HepG2 (cell line): ENCODE measurements around the gene ZKSCAN1. TPM values are rescaled to one million over a fixed set of nuclear protein-coding genes. Genes with fewer than 3 reads are reported as not detected.

Source experiments
- AKAP8 ChIP-seq: sonication (generic); formaldehyde crosslinking; IDR thresholded peaks from 2 replicates; pipeline ENCODE4 v1.5.1; 2020; ENCODE audit warnings: mild to moderate bottlenecking, missing genetic modification reagents
- CEBPB ChIP-seq: IDR thresholded peaks from 2 replicates; pipeline ENCODE4 v1.6.1; 2011; ENCODE audit warnings: low read depth, low read length, improper control_type of control experiment, borderline replicate concordance
- IRX3 ChIP-seq: sonication (generic); formaldehyde crosslinking; IDR thresholded peaks from 2 replicates; pipeline ENCODE4 v1.8.1; 2023; ENCODE audit warnings: mild to moderate bottlenecking, low read depth, missing genetic modification reagents, borderline replicate concordance
- PITX1 ChIP-seq: sonication (generic); formaldehyde crosslinking; IDR thresholded peaks from 2 replicates; pipeline ENCODE4 v1.5.1; 2020; ENCODE audit warnings: mild to moderate bottlenecking, missing genetic modification reagents
- TOE1 ChIP-seq: sonication (generic); formaldehyde crosslinking; IDR thresholded peaks from 2 replicates; pipeline ENCODE4 v1.4.0; 2020; ENCODE audit warnings: mild to moderate bottlenecking, missing genetic modification reagents
- ZNF12 ChIP-seq: sonication (generic); formaldehyde crosslinking; IDR thresholded peaks from 2 replicates; pipeline ENCODE4 v1.5.0; 2020; ENCODE audit warnings: missing genetic modification reagents
- ZNF337 ChIP-seq: sonication (generic); formaldehyde crosslinking; IDR thresholded peaks from 2 replicates; pipeline ENCODE4 v1.5.1; 2020; ENCODE audit warnings: missing genetic modification reagents, low read depth, mild to moderate bottlenecking, borderline replicate concordance
- ZNF501 ChIP-seq: sonication (generic); formaldehyde crosslinking; IDR thresholded peaks from 2 replicates; pipeline ENCODE4 v1.5.1; 2020; ENCODE audit warnings: mild to moderate bottlenecking, moderate library complexity, missing genetic modification reagents
- ZNF614 ChIP-seq: IDR thresholded peaks from 2 replicates; pipeline ENCODE4 v1.6.1; 2018; ENCODE audit warnings: missing biosample characterization, missing genetic modification reagents, inconsistent platforms, borderline replicate concordance
- ZNF720 ChIP-seq: sonication (generic); formaldehyde crosslinking; IDR thresholded peaks from 2 replicates; pipeline ENCODE4 v1.4.0; 2020; ENCODE audit warnings: missing genetic modification reagents
- ZNF761 ChIP-seq: sonication (generic); formaldehyde crosslinking; conservative IDR thresholded peaks from 2 replicates; pipeline ENCODE4 v1.4.0; 2020; ENCODE audit warnings: mild to moderate bottlenecking, missing genetic modification reagents
- polyA plus RNA-seq, 8 experiments: library from polyadenylated mRNA; depleted of rRNA in 3 of 8; stranded (reverse) in 7 of 8; unstranded in 1 of 8; fragments of >200 nt; fragmentation: Illumina TruSeq in 4 of 8; extraction: Trizol in 4 of 8; gene quantifications; 2 replicates each; pipeline versions ENCODE4 v1.2.1 to v1.2.3, GENCODE V29; 2011 to 2016; ENCODE audit warnings: low read depth in 4 of 8, missing spikeins in 1 of 8, mixed read lengths in 1 of 8; ENCODE audit not compliant: insufficient read depth in 1 of 8
- total RNA-seq, 5 experiments: library from RNA; depleted of rRNA; stranded (reverse); fragments of >200 nt; fragmentation: Illumina TruSeq; extraction: Trizol; gene quantifications; 2 replicates each; pipeline ENCODE4 v1.2.3, GENCODE V29; 2016; ENCODE audit warnings: low read depth in 1 of 5
- TF ChIP-seq, protein P1 (sequence below): sonication (generic); formaldehyde crosslinking; conservative IDR thresholded peaks from 2 replicates; pipeline ENCODE4 v1.4.0; 2020; ENCODE audit warnings: missing genetic modification reagents
- TF ChIP-seq, protein P2 (sequence below): sonication (generic); formaldehyde crosslinking; IDR thresholded peaks from 2 replicates; pipeline ENCODE4 v1.5.0; 2020; ENCODE audit warnings: missing genetic modification reagents
- TF ChIP-seq, protein P3 (sequence below), 2 experiments: sonication (generic) in 1 of 2; formaldehyde crosslinking in 1 of 2; IDR thresholded peaks; 2 replicates each; pipeline versions ENCODE4 v1.4.0 to v1.6.1; 2016 to 2020; ENCODE audit warnings: borderline replicate concordance in 1 of 2, low read depth in 1 of 2, mild to moderate bottlenecking in 1 of 2, missing genetic modification reagents in 1 of 2
- TF ChIP-seq, protein P4 (sequence below): sonication (generic); formaldehyde crosslinking; IDR thresholded peaks from 2 replicates; pipeline ENCODE4 v1.5.1; 2020; ENCODE audit warnings: mild to moderate bottlenecking, missing genetic modification reagents, moderate library complexity
- TF ChIP-seq, protein P5 (sequence below): sonication (generic); formaldehyde crosslinking; IDR thresholded peaks from 2 replicates; pipeline ENCODE4 v1.4.0; 2020; ENCODE audit warnings: mild to moderate bottlenecking, missing genetic modification reagents
- TF ChIP-seq, protein P6 (sequence below): sonication (generic); formaldehyde crosslinking; IDR thresholded peaks from 2 replicates; pipeline ENCODE4 v1.4.0; 2020; ENCODE audit warnings: mild to moderate bottlenecking, missing genetic modification reagents

The ZKSCAN1 gene
- total and polyA plus RNA-seq, 2 of the 13 experiments (the other 11 are each of a cell fraction or from before 2014, with no cell fraction given): 46.4 to 60.6 TPM

DNA sequence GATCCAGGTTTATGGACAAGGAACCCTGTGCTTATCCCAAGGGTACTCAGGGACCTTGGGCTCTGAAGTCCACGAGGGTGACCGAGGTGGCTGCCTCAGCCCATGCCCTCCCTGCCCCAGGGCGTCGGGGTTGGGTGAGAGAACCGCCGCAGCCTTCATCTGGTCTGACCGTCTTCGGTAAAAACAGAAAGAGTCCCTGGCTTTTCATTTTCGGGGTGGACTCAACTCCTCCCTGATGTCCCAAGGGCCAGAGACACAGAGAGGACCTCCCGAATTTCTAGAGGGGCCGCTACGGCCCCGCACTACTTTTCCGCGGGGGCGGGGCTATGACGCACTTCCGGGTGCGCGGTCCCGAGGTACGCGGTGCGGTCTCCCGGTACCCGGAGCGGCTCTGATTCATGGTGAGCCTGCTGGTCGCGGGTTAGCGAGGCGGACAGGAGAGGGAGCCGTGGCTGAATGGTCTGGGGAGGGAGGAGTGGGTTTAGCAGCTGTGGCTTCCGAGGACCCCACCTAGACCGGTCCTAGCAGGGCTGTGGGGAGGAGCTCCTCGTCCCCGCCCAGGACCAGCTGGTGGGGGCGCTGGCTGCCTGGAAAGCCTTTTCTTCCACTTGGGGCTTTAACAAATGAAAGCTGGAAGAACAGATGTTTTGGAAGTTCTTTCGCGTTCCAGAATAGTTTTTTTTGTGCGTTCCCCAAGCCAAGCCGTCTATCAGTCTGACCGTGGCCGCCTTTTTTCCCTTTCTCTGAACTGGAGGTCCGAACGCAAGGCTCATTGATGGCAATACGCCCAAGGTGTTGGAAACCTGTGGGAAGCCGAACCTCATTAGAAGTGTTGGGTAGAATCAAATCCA is 34.3 kb downstream of the ZKSCAN1 start, which contains the start of gene ZSCAN21 (continued):
- TF ChIP-seq, protein P1, sequence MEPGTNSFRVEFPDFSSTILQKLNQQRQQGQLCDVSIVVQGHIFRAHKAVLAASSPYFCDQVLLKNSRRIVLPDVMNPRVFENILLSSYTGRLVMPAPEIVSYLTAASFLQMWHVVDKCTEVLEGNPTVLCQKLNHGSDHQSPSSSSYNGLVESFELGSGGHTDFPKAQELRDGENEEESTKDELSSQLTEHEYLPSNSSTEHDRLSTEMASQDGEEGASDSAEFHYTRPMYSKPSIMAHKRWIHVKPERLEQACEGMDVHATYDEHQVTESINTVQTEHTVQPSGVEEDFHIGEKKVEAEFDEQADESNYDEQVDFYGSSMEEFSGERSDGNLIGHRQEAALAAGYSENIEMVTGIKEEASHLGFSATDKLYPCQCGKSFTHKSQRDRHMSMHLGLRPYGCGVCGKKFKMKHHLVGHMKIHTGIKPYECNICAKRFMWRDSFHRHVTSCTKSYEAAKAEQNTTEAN (CRISPR knock-in tag): 0 out of 2 replicates have a peak, but pooled peaks have one; percentile 35
- TF ChIP-seq, protein P2, sequence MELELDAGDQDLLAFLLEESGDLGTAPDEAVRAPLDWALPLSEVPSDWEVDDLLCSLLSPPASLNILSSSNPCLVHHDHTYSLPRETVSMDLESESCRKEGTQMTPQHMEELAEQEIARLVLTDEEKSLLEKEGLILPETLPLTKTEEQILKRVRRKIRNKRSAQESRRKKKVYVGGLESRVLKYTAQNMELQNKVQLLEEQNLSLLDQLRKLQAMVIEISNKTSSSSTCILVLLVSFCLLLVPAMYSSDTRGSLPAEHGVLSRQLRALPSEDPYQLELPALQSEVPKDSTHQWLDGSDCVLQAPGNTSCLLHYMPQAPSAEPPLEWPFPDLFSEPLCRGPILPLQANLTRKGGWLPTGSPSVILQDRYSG: peak; percentile 77; the same call in 1 of the 2 replicates
- TF ChIP-seq ZNF720 (no peak), AKAP8 (CRISPR knock-in tag) (no peak), CEBPB (no peak), IRX3 (CRISPR knock-in tag) (peak; percentile 30; the same call in 1 of the 2 replicates), ZNF761 (CRISPR knock-in tag) (no peak), TOE1 (CRISPR knock-in tag) (0 out of 2 replicates have a peak, but pooled peaks have one; percentile 23), ZNF337 (CRISPR knock-in tag) (0 out of 2 replicates have a peak, but pooled peaks have one; percentile 29), ZNF501 (CRISPR knock-in tag) (peak; percentile 66), ZNF614 (CRISPR knock-in tag) (peak; percentile 33; the same call in 1 of the 2 replicates), PITX1 (no peak; the same call in 1 of the 2 replicates), ZNF12 (CRISPR knock-in tag) (no peak)
- TF ChIP-seq, protein P3, sequence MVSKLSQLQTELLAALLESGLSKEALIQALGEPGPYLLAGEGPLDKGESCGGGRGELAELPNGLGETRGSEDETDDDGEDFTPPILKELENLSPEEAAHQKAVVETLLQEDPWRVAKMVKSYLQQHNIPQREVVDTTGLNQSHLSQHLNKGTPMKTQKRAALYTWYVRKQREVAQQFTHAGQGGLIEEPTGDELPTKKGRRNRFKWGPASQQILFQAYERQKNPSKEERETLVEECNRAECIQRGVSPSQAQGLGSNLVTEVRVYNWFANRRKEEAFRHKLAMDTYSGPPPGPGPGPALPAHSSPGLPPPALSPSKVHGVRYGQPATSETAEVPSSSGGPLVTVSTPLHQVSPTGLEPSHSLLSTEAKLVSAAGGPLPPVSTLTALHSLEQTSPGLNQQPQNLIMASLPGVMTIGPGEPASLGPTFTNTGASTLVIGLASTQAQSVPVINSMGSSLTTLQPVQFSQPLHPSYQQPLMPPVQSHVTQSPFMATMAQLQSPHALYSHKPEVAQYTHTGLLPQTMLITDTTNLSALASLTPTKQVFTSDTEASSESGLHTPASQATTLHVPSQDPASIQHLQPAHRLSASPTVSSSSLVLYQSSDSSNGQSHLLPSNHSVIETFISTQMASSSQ (IDR thresholded peaks at IDR 0.05; ENCODE audit: low read depth): no peak
- TF ChIP-seq, protein P3 (CRISPR knock-in tag; IDR thresholded peaks at IDR 0.05; ENCODE audit: borderline replicate concordance): peak; percentile 48; the same call in 1 of the 2 replicates
- TF ChIP-seq, protein P4, sequence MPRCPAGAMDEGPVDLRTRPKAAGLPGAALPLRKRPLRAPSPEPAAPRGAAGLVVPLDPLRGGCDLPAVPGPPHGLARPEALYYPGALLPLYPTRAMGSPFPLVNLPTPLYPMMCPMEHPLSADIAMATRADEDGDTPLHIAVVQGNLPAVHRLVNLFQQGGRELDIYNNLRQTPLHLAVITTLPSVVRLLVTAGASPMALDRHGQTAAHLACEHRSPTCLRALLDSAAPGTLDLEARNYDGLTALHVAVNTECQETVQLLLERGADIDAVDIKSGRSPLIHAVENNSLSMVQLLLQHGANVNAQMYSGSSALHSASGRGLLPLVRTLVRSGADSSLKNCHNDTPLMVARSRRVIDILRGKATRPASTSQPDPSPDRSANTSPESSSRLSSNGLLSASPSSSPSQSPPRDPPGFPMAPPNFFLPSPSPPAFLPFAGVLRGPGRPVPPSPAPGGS (CRISPR knock-in tag): no peak
- TF ChIP-seq, protein P5, sequence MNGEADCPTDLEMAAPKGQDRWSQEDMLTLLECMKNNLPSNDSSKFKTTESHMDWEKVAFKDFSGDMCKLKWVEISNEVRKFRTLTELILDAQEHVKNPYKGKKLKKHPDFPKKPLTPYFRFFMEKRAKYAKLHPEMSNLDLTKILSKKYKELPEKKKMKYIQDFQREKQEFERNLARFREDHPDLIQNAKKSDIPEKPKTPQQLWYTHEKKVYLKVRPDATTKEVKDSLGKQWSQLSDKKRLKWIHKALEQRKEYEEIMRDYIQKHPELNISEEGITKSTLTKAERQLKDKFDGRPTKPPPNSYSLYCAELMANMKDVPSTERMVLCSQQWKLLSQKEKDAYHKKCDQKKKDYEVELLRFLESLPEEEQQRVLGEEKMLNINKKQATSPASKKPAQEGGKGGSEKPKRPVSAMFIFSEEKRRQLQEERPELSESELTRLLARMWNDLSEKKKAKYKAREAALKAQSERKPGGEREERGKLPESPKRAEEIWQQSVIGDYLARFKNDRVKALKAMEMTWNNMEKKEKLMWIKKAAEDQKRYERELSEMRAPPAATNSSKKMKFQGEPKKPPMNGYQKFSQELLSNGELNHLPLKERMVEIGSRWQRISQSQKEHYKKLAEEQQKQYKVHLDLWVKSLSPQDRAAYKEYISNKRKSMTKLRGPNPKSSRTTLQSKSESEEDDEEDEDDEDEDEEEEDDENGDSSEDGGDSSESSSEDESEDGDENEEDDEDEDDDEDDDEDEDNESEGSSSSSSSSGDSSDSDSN (CRISPR knock-in tag): peak; percentile 79
- TF ChIP-seq, protein P6, sequence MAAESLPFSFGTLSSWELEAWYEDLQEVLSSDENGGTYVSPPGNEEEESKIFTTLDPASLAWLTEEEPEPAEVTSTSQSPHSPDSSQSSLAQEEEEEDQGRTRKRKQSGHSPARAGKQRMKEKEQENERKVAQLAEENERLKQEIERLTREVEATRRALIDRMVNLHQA: no peak
